Measurements from ENCODE around the gene LRRC7. TPM values are rescaled to one million over a fixed set of nuclear protein-coding genes. Genes with fewer than 3 reads are reported as not detected.
"Not testable (repeated sequence)": the region's sequence is repeated elsewhere in the genome, so short reads cannot be mapped to it uniquely, and the experiment has no call there.

Gene LRRC7
- total RNA-seq, 1 donor, result 1.7 TPM

DNA sequence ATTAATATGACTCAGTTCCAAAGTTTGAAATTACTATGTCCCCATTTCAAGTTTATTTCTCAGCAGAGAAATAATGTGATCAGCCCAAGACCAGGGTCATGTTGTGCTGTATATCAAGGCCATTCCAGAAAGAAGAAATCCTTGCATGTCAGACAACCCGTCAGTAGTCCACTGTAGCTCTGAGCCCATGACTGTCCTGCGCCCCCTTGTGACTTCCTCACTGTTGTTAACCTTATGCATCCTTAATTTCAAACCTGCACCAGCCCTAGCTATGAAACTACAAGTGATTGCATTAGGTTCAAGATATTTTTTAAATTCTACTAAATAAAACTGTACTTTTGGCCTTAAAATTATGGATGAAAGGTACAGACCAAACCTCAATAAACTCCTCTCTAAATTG, 133.0 kb downstream of the LRRC7 start:
- H3K27me3 ChIP-seq (ENCODE audit: insufficient read depth, low read length), result no peaks in the 10 kb centered on the region
- H3K9me3 ChIP-seq (ENCODE audit: low read depth, low read length), result no peaks in the 10 kb centered on the region
- H3K4me3 ChIP-seq (ENCODE audit: low read length), result no peak overlapping the region
- H3K4me1 ChIP-seq (ENCODE audit: insufficient read depth, low read length), result no peaks in the 10 kb centered on the region

DNA sequence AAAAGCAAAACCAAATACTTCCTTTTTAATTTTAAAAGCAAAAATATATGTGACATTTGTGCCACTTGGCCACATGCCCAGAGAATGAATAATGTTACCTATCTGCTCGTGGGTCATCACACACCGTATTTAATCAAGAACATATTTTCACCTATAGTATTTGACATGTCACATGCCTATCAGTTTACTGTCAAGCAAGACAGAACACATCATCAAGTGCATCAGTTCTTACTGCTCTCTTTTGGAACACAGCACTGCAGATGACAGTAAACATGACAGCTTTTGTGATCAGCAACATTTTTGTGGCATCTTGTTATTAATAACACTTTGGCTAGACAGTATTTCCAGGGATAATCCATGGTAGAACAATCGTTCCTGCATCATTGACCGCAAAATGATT, 134.4 kb downstream of the LRRC7 start:
- Histone ChIP-seq H3K4me1 (ENCODE audit: insufficient read depth, low read length) (no peaks in the 10 kb centered on the region), H3K27me3 (ENCODE audit: insufficient read depth, low read length) (no peaks in the 10 kb centered on the region), H3K9me3 (ENCODE audit: low read depth, low read length) (no peaks in the 10 kb centered on the region), H3K4me3 (ENCODE audit: low read length) (no peak overlapping the region)

DNA sequence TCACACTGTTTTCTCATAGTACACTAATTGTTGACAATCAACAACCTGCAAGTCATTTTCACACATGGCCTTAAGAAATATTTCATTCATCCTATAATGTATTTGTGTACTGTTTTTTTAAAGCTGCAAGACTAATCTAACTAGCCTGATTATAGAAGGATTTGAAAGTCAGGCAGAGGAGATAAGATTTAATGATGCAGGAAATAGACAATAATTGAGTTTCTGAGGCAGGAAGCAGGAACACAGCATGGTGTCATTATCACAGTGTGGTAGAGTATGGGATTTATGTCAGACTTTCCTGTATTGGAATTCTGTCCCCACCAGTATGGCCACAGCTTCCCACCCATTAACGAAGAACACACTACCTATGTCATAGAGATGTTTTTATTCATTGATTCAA, 138.8 kb downstream of the LRRC7 start:
- H3K4me1 ChIP-seq (ENCODE audit: insufficient read depth, low read length), result no peaks in the 10 kb centered on the region
- H3K9me3 ChIP-seq (ENCODE audit: low read depth, low read length), result no peaks in the 10 kb centered on the region
- no peaks in the 10 kb centered on the region for H3K27me3 ChIP-seq (ENCODE audit: insufficient read depth, low read length)
- no peak overlapping the region for H3K4me3 ChIP-seq (ENCODE audit: low read length)

DNA sequence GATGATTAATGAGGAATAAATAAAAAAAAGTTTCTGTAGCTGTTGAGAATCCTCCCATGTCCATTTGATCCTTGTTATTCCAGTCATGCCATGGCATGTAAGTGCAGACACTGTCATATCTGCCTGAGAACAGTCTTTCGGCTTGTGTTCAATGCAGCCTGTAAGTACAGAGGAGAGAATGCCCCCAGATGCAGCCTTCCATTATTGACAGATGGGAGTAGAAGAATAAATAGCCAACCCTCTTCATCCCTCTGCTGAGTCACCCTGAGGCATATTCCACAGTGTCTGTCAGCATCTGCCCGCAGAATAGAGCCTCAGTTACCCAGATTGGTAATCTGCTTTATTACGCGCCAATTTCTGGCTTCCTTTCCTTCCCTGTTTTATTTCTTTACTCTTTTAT, 139.4 kb downstream of the LRRC7 start:
- Histone ChIP-seq H3K4me1 (ENCODE audit: insufficient read depth, low read length) (no peaks in the 10 kb centered on the region), H3K27me3 (ENCODE audit: insufficient read depth, low read length) (no peaks in the 10 kb centered on the region), H3K9me3 (ENCODE audit: low read depth, low read length) (no peaks in the 10 kb centered on the region)

DNA sequence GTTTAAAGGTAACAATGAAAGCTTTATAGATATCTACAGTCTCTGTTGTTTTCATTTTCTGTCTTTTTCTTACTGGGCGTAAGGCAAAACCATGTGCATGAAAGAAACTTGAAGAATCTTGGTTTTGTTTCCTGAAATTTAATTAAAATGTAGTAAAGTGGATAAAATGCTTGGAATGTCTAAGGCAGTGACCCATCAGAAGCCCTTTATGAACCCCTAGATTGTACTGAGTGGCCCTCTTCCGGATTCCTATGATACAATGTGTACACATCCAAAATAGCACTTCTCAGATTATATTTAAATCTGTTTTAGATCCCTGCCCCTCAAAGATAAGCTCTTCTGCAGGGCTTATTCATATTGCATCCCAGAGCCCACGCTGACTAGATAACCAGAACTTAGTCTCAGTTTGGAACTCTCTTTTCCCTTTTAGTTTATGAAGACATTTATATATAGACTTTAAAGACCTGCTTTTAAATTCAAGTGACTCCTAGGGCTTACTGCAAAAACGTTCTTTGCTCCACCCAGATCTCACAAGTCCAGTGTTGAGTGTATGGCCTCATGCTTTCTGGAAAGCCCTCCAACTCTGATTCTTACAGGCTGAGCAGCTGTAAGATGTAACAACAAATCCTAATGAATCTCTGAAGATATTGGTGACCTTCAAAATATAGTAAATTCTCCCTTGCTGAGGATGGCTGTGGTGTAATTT, 142.9 kb downstream of the LRRC7 start:
- Histone ChIP-seq H3K4me1 (ENCODE audit: insufficient read depth, low read length) (no peaks in the 10 kb centered on the region), H3K27me3 (ENCODE audit: insufficient read depth, low read length) (no peaks in the 10 kb centered on the region), H3K9me3 (ENCODE audit: low read depth, low read length) (no peaks in the 10 kb centered on the region), H3K4me3 (ENCODE audit: low read length) (no peak overlapping the region)

More for the DNA sequence above, 139.4 kb downstream of the LRRC7 start:
- no peak overlapping the region for H3K4me3 ChIP-seq (ENCODE audit: low read length)

DNA sequence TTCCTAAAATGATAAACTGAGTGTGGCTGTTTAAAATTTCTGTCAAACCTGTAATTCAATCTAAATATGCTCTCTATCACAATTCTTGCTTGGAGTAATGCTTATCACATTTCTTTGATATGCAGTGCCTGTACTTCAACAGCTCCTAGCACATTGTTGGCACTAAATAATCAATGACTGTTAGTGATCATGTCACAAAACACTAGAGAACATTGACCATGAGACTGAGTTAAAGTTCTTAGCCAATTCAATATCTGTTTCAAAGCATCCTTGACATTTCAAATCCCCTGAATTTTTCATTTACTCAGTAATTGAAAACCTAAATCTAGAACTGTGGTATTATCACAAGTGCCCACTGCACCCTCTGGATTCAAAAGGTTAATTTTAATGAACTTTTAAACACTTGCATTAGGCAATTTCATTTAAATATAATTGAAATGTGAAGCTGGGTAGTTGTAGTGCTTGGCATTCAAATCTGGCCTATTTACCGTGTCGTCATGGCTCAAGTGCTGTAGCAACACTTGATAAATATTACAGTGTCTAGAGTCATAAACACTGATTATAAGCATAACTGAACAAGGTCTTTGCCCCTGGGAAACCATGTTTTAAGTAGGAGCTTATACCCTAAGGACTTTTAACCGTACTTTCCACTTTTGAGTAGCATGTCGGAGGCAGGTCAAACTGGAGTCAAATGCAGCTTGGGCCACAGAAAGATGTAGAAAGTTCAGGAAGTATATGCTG, 143.6 kb downstream of the LRRC7 start:
- Histone ChIP-seq H3K4me1 (ENCODE audit: insufficient read depth, low read length) (no peaks in the 10 kb centered on the region), H3K9me3 (ENCODE audit: low read depth, low read length) (no peaks in the 10 kb centered on the region)

DNA sequence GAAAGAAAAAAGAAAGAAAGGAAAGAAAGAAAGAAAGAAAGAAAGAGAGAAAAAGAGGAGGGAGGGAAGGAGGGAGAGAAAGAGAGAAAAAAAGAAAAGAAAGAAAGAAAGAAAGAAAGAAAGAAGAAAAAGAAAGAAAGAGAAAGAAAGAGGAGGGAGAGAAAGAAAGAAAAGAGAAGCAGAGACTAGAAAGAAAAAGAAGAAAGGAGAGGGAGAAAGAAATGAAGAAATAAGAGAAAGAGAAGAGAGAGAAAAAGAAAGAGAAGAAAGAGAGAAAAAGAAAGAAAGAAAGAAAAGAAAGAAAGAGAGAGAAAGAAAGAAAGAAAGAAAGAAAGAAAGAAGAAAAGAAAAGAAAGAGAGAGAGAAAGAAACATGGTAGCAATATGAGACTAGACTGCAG, 150.1 kb downstream of the LRRC7 start:
- not testable (repeated sequence) for H3K4me3 ChIP-seq (ENCODE audit: low read length); H3K9me3 ChIP-seq (ENCODE audit: low read depth, low read length); H3K4me1 ChIP-seq (ENCODE audit: insufficient read depth, low read length); H3K27me3 ChIP-seq (ENCODE audit: insufficient read depth, low read length)

More for the DNA sequence above, 143.6 kb downstream of the LRRC7 start:
- no peak overlapping the region for H3K4me3 ChIP-seq (ENCODE audit: low read length)
- H3K27me3 ChIP-seq (ENCODE audit: insufficient read depth, low read length), result no peaks in the 10 kb centered on the region

DNA sequence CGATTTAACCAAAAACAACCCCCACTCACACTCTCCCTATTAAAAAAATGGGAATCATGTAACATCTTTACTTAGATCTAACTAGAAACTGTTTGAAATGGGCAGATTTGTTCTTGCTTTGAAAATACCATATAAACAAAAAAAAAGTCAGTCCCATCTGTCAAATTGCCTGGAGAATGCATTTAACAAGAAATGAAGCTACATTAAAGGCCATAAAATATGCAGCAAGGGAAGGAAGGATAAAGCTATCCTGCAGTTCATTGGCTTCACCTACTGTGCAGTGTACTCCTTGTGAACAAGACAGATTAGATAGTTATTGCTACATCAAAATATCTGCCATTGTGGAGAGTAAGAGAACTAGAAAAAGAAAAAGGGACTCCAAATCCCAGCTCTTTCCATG, 160.5 kb downstream of the LRRC7 start:
- no peaks in the 10 kb centered on the region for H3K9me3 ChIP-seq (ENCODE audit: low read depth, low read length)
- H3K4me1 ChIP-seq (ENCODE audit: insufficient read depth, low read length), result no peaks in the 10 kb centered on the region
- H3K27me3 ChIP-seq (ENCODE audit: insufficient read depth, low read length), result no peaks in the 10 kb centered on the region
- H3K4me3 ChIP-seq (ENCODE audit: low read length), result no peak overlapping the region

DNA sequence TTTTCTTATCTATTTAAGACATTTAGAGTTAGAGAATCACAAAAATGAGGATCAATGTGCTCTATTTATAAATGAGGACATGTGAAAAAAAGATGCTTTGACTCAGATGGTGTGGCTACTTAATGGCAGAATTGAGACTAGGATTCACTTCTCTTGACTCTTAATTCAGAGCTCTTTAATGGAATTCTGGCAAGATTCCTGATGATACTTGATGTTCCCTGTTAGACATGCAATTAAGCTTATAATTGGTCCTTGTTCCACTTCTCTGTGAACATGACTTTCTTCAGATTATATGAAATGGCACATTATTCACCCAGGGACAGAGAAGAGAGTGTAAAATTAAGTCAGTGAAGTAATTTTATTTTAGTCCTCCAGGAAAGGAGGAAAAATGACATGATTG, 165.3 kb downstream of the LRRC7 start:
- H3K9me3 ChIP-seq (ENCODE audit: low read depth, low read length), result no peaks in the 10 kb centered on the region
- no peaks in the 10 kb centered on the region for H3K27me3 ChIP-seq (ENCODE audit: insufficient read depth, low read length)
- no peaks in the 10 kb centered on the region for H3K4me1 ChIP-seq (ENCODE audit: insufficient read depth, low read length)
- no peak overlapping the region for H3K4me3 ChIP-seq (ENCODE audit: low read length)

DNA sequence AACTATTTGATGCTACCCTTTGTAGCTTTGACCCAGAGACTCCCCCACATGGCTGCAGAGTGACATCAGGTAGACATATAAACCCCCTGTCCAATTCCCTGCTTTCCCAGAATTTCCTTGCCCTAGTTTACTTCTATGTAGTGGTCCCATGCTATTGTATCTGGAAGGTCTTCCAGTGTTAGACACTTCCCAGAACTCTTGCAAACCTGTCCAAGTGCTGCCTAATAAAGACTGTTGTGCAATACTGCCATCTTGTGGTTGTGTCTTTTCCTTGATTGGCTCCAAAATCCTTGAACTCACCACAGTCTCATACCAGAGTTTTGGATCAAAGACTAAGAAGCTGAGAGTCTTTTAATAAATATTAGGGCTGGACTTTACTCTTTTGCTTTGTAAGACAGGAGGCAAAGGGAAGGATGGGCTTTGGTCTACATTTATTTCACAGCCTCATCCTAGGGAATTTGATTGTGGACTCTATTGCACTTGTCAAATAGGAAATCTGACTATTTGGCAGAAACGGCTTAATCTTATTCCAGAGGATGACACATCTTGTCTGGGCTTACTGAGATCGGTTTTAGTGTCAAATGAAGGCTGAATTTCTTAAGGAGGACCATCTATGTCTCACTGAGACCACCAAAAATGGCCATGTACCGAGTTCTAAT, 169.9 kb downstream of the LRRC7 start:
- H3K27me3 ChIP-seq (ENCODE audit: insufficient read depth, low read length), result no peaks in the 10 kb centered on the region
- H3K4me1 ChIP-seq (ENCODE audit: insufficient read depth, low read length), result no peaks in the 10 kb centered on the region
- no peaks in the 10 kb centered on the region for H3K9me3 ChIP-seq (ENCODE audit: low read depth, low read length)
- no peak overlapping the region for H3K4me3 ChIP-seq (ENCODE audit: low read length)

DNA sequence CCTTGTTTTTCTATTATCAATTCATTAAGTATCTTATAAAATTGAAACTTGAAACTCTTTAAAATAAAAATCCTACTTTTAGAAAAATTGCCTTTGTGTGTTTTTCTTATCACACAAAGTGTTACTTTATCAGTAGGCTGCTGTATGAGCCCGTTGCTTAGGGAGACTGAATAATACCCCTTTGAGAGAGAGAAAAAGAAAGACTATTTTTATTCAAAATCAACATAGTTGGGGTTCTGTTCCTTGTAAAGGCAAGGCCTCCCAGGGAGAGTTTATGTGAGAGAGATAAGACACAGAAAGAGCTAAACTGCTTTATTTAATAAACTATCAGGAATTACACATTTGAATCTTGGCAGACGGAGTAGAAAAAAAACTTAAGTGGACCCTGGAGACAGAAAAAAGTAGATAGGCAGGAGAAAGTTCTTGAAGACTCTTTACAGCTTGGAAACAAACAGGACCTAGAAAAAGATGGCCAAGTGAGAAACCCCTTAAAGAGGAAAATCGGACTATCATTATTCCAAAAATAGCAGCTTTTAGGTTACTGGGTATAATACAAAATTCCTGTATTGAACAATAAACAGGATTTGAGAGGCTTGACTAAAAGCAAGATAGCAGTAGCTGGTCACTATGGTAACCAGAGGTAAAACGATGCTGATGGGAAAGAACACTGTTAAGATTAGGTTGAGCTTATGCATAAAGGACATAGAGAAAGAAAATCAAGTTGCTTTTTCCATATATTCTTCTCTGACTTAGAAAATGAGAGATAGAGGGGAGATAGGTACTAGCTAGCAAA, 170.9 kb downstream of the LRRC7 start:
- H3K4me1 ChIP-seq (ENCODE audit: insufficient read depth, low read length), result no peaks in the 10 kb centered on the region
- H3K4me3 ChIP-seq (ENCODE audit: low read length), result no peak overlapping the region
- H3K27me3 ChIP-seq (ENCODE audit: insufficient read depth, low read length), result no peaks in the 10 kb centered on the region
- H3K9me3 ChIP-seq (ENCODE audit: low read depth, low read length), result no peaks in the 10 kb centered on the region

DNA sequence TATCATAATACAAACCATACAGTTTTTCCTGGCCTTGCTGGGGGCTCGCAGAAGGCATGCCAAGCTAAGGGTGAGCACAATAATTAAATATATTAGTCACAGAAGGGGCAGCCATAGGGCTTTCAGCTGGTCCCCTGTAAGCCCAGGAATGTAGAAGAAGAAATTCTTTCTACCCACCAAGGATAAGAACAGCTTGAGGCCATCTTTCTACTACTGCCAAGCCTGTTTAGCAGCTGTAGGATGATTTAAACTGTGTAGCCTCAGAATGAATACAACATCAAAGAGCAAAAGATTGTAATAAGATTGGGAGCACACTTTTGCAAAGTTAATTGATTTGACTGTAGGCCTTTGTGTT, 171.5 kb downstream of the LRRC7 start:
- Histone ChIP-seq H3K4me3 (ENCODE audit: low read length) (no peak overlapping the region), H3K9me3 (ENCODE audit: low read depth, low read length) (no peaks in the 10 kb centered on the region), H3K27me3 (ENCODE audit: insufficient read depth, low read length) (no peaks in the 10 kb centered on the region), H3K4me1 (ENCODE audit: insufficient read depth, low read length) (no peaks in the 10 kb centered on the region)

DNA sequence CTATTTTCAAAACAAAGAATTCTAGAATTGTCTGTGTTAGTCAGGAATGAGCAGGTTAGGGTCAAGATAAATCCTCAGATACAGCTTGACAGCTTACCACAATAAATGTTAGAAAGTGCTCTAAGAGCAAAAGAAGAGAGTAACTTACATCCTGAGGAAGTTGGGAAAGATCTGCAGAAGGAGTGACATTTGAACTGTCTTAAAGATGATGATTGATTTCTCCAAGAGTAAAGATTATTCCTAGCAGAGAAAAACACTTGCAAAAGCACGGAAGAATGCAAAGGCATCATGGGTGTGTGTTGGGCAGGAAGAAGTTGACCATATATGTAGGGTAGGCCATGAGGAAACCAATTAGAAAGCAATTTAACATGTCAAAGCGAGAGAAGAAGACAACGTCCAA, 175.4 kb downstream of the LRRC7 start:
- Histone ChIP-seq H3K4me1 (ENCODE audit: insufficient read depth, low read length) (no peaks in the 10 kb centered on the region), H3K4me3 (ENCODE audit: low read length) (no peak overlapping the region), H3K27me3 (ENCODE audit: insufficient read depth, low read length) (no peaks in the 10 kb centered on the region), H3K9me3 (ENCODE audit: low read depth, low read length) (no peaks in the 10 kb centered on the region)

DNA sequence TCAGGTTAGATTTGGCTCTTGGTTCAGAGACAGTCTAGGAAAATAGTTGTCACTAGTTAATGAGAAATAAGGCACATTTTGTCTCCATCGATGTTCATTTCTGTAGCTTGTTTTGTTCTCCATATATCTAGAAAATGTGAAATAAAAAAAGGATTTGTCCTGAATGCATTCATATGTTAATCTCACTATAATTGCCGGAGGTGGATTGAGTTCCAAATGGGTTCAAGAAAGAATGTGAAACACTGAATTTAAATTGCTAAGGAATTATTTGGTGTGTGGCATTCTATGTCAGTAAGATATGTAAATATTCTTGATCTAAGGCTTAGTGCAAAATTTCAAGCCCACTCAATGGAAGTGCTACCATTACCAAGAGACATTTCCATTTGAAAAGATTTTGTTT, 176.7 kb downstream of the LRRC7 start:
- Histone ChIP-seq H3K4me3 (ENCODE audit: low read length) (no peak overlapping the region), H3K27me3 (ENCODE audit: insufficient read depth, low read length) (no peaks in the 10 kb centered on the region), H3K4me1 (ENCODE audit: insufficient read depth, low read length) (no peaks in the 10 kb centered on the region)

DNA sequence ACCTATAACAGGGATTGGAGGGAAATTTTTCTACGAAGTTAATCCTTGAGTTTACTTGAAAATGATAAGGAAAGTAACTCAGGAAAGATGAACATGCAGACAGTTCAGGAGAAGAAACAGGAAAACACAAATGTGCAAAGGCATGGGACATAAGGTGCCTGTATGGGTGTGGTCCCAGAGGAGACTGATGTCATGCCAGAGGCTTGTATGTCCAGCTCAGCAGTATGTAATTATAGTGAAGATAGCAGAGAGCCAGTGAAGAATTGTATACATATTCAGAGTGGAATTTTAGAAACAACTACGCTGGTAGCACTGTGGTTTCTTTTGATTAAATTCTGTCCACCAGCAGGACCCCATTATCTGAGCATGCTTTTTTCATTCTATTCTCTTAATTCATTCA, 179.5 kb downstream of the LRRC7 start:
- H3K27me3 ChIP-seq (ENCODE audit: insufficient read depth, low read length), result no peaks in the 10 kb centered on the region
- no peak overlapping the region for H3K4me3 ChIP-seq (ENCODE audit: low read length)
- no peaks in the 10 kb centered on the region for H3K4me1 ChIP-seq (ENCODE audit: insufficient read depth, low read length)
- no peaks in the 10 kb centered on the region for H3K9me3 ChIP-seq (ENCODE audit: low read depth, low read length)

More for the DNA sequence above, 176.7 kb downstream of the LRRC7 start:
- H3K9me3 ChIP-seq (ENCODE audit: low read depth, low read length), result no peaks in the 10 kb centered on the region

Measured in mononuclear cell (primary cell).